GM12878 (cell line): ENCODE results near the gene GARNL3.

Experiments
- CTCF ChIP-seq, 3 experiments: IDR thresholded peaks in 2 of 3; conservative IDR thresholded peaks in 1 of 3; 2 replicates each; pipeline ENCODE4 v1.5.1; 2011; ENCODE audit warnings: low read depth in 3 of 3, low read length in 3 of 3, mild to moderate bottlenecking in 3 of 3, control low read depth in 2 of 3, moderate library complexity in 2 of 3, inconsistent platforms in 1 of 3, mixed read lengths in 1 of 3; ENCODE audit not compliant: control insufficient read depth in 2 of 3, insufficient read depth in 1 of 3; ENCODE audit errors: extremely low read depth in 1 of 3
- ZNF274 ChIP-seq: IDR thresholded peaks from one replicate; pipeline ENCODE4 v1.8.0; 2011; ENCODE audit not compliant: insufficient read length, insufficient read depth

DNA sequence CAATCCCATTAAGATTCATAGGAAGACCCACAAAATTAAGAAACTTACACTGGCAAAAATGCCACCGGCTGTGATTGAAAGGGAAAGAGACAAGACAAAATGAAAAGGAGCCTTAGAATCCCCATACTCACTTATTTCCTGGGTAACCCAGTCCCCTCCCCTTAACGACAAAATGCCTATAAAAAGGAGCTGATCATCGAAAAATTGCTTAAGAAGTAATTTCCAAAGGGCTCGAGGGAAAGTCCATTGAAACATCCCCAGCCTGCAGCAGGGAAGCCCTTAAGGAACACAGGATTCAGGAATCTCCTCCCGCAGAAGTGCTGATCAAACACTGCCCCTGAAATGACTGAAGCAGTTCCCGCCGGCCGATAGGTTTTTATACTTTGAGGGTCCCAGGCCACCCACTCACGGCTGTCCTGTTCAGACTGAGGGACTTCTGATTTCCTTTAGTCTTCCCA is 158.9 kb downstream of the GARNL3 start:
- TF ChIP-seq ZNF274 (no peak), CTCF (IDR thresholded peaks at IDR 0.05 in 2 of 3, conservative IDR thresholded peaks at IDR 0.05 in 1 of 3; ENCODE audit: control insufficient read depth in 2 of 3, extremely low read depth in 1 of 3, insufficient read depth in 1 of 3, low read depth in 3 of 3, low read length in 3 of 3) (no peak)
